Ovary (tissue), 3 donors: ENCODE results near the gene TIGD6.

Source experiments
- EP300 ChIP-seq: sonication (generic); formaldehyde crosslinking; IDR thresholded peaks from one replicate; pipeline ENCODE4 v1.6.1; 2017; ENCODE audit warnings: antibody characterized with exemption
- POLR2A ChIP-seq: fragments of 450-650 bp; IDR thresholded peaks from one replicate; pipeline ENCODE4 v1.6.1; 2017; ENCODE audit warnings: antibody characterized with exemption, mild to moderate bottlenecking, moderate library complexity
- TF ChIP-seq, protein P1 (sequence below), 3 donors: fragments of 450-650 bp in 2 of 3; fragments of 200-600 bp in 1 of 3; IDR thresholded peaks; one replicate each; pipeline versions ENCODE4 v1.5.1 to v1.8.0; 2016 to 2022; ENCODE audit warnings: antibody characterized with exemption in 3 of 3, mild to moderate bottlenecking in 1 of 3
- donor health status: DM: no; HTN: no; CAD: no.

DNA sequence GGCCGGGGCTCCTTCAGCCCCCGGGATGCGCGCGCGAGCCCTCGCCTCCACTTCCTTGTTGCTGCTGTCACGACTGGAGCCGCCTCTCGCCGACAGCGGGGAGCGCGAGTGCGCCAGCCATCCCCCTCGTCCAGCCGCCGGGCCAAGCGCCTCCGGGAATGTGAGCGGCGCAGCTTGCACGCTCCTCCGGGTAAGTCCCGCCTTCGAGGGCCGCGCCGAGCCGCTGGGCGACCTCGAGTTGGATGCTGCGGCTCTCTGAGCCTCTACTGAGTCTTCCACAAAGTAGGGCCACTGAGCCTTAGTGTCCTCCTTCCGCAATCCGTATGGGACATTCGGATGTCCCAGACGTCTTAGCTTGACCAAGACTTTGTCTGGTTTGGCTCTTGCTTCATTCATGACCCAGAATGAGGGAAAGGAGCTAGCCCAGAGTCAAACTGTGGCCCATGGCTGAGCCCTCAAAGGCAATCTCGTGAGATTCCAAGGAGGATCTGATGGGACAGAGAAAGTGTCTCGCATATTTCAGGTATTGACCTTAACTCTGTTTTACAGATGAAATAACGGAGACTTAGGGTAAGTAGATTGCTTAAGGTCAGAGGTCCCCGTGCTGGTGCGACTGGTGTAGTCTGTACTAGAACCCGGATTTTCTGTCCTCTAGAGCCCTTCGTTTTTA, 671 bp upstream of the TIGD6 start:
- TF ChIP-seq EP300 (no peak), POLR2A (no peak)
- TF ChIP-seq, protein P1, sequence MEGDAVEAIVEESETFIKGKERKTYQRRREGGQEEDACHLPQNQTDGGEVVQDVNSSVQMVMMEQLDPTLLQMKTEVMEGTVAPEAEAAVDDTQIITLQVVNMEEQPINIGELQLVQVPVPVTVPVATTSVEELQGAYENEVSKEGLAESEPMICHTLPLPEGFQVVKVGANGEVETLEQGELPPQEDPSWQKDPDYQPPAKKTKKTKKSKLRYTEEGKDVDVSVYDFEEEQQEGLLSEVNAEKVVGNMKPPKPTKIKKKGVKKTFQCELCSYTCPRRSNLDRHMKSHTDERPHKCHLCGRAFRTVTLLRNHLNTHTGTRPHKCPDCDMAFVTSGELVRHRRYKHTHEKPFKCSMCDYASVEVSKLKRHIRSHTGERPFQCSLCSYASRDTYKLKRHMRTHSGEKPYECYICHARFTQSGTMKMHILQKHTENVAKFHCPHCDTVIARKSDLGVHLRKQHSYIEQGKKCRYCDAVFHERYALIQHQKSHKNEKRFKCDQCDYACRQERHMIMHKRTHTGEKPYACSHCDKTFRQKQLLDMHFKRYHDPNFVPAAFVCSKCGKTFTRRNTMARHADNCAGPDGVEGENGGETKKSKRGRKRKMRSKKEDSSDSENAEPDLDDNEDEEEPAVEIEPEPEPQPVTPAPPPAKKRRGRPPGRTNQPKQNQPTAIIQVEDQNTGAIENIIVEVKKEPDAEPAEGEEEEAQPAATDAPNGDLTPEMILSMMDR (IDR thresholded peaks at IDR 0.05) = no peak
